NCI-H2196 (cell line): ENCODE results near the gene SEC11C.
A peak's percentile ranks its signal among the peaks of the same experiment; 100 is the strongest.

Source experiments
- DNase-seq: peaks from one replicate; lab custom pipeline; 2025; ENCODE audit not compliant: unreplicated experiment; lab: John Stamatoyannopoulos, UW

SEC11C gene

DNA sequence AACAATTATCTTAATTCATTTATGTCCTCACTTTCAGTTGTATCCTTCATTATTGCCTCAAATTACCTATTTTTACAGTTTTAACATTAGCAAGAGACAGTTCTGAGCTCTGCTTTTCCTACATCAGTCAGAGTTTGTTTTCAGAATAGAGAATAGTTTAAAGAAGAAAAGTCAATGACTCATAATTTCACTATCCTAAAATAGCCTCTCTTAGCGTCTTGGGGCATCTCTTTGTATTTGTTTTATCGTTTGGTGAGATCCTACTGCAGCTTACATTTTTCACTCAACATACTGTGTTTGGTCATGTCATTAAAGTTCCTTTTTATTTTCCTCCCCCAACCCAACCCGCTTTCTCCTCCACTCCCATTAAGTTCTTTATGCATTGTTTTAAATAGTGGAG lies 3.8 kb downstream of the SEC11C start:
- DNase-seq, result no peak

DNA sequence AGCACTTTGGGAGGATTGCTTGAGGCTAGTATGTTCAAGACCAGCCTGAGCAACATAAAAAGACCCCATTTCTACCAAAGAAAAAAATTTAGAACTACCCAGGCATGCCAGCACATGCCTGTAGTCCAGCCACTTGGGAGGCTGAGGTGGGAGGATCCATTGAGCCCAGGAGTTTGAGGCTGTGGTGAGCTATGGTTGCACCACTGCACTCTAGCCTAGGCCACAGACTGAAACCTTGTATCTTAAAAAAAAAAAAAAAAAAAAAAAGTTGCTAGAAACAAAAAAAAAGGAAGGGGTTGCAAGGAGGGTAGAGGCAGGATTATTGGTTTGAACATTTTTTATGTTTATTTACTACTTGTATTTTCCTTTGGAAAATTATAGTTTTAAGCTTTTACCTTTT lies 4.8 kb downstream of the SEC11C start:
- DNase-seq, result no peak

DNA sequence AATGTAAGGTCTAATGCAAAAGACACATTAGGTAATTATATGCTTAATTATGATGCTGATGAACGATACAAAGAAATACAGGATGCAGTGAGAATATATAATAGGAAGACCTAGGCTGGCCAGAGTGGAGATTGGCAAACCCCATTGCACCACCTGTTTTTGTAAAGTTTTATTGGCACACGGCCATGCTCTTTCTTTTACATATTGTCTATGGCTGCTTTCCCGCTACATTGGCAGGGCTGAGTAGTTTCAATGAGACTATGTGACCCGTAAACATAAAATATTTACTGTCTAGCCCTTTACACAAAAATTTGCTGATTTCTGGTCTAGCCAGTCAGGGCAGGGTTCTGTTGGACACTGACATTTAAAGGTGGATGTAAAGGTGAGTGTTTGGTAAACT lies 5.4 kb downstream of the SEC11C start:
- peak; percentile 59 for DNase-seq

DNA sequence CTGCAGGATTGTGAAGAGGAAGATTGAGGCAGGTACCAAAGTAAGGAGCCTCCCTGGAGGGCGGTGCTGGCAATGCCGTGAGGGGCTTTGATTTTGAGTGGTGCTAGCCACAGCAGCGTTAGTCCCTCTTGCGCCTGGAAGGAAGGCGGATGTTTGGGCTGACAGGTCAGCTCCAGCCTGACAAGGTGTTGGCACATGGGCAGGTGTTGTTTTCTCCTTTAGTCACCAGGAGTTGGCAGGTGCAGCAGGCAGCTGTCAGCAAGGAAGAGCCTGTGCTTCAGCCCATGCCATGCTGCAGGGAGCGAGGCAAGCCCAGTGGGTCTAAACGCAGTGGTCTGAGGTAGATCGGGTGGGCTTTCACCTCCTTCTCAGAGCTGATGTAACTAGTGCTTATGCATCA lies 8.5 kb downstream of the SEC11C start:
- DNase-seq, result peak; percentile 81

DNA sequence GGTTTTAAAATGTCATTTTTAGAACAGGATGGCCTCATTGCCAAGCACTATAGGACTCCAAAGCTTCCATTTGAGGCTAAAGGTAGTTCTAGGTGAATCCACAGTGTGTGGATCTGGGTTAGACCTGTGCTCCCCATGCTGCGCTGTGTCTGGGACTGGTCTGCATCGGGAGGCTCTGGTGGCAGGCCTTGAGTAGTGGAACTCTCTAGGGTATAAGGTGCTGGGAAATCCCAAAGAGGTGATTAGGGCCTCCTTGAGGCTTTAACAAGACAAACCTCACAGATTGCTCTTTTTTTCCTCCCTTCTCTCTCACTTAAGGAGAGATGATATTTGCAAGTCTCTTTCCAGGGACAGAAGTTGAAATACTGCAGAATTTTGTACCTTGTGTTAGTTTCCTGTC lies 9.3 kb downstream of the SEC11C start:
- DNase-seq, result no peak

DNA sequence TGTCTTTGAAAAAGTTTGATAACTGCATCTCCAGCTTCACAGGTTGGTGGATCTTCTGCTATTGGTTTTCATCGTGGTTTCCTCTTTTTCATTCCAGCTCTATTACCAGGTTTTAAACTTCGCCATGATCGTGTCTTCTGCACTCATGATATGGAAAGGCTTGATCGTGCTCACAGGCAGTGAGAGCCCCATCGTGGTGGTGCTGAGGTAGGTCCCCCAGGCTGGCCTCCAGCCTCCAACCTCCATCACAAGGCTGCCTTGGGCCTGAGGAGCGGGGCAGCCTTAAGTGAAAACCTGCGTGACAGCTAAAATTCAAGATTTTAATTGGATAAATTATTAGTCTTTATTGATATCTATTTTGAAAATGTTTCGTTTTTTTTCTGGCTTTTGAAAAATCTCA lies 9.7 kb downstream of the SEC11C start:
- DNase-seq, result no peak

DNA sequence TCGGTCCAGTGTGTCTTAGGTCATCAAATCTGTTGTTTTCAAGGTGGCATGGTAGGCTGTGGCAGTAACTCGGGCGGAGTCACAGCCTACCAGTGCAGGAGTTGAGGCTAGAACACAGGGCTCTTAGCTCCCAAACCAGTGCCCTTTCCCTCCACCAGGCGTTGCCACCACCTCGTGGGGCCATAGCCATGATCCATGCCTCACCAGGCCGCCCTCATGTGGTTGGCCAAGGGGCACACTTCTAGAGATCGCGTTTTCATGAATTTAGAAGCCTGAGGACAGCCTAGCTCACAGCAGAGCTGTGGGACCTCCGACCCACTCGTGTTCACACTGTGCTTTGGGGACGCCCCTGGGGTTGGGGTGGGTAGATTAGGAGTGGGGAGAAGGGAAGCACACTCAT lies 10.6 kb downstream of the SEC11C start:
- DNase-seq, result no peak

DNA sequence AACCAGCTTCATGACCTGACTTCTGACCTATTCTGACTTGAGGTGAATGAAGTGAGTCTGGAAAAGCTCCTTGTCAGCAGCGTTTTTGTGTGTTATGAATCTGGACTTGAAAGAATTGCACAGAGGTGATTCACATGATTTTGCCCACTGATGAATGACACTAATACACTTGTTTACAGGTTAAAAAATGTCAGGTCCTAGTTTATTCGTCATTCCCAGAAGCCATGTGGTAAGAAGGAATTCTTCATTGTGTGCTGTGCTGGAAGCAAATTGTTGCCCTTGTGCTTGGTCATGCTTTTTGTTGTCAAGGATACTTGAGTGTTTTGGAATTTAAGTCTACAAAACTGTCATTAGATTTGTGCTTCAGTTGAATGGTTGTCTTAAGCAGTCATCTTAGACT lies 15.5 kb downstream of the SEC11C start:
- no peak for DNase-seq

DNA sequence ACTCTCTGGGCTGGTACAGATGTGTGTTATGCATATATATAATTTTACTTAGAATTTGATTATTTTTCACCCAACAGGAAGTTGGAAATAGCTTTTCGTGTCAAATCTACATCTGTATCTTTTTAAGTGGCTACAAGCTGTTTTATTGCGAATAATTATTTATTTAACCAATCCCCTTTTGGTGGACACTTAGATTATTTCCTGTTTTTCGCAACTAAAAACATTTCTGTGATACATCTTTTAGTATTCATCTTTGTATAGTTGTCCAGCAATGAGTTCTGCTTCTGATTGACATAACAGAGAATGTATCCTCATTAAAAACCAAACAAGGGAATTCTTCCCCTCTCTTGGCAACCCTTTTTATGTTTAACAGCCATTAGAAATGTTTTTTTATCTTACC lies 16.6 kb downstream of the SEC11C start:
- no peak for DNase-seq

DNA sequence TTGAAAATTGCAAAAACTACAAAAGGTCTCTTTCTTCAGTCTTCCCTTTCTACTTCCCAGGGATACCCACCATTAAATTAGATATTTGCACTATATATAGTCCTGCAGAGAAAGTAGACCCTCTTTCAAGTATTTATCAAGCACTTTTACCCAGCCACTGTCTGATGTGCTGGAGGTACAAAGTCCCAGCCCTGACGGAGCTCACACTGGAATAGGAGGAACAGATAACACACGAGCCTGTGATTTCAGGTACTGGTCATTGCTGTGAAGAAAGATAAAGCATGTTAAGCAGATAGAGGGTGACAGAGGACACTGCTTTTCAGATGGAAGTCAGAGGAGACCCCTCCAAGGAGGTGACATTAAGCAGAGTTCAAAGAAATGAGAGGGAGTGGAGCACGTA lies 19.6 kb downstream of the SEC11C start:
- no peak for DNase-seq

DNA sequence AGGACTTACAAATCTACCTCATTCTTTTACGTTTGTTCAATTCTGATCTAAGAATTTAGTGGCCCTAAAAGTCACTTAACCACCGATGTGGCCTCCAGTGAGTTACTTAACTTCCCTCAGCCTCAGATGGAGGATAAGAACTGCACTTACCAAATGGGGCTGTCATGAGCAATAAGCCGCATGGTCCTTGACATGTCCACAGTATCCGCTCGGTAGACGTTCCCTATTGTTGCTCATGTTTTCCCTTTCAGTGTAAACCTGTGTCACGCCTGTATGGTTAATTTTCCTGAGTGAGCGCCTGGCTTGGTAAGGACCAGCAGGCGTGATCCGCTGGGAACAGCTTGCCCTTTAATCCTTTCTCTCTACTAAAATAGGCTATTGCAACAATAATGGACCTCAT lies 20.3 kb downstream of the SEC11C start:
- DNase-seq, result no peak

DNA sequence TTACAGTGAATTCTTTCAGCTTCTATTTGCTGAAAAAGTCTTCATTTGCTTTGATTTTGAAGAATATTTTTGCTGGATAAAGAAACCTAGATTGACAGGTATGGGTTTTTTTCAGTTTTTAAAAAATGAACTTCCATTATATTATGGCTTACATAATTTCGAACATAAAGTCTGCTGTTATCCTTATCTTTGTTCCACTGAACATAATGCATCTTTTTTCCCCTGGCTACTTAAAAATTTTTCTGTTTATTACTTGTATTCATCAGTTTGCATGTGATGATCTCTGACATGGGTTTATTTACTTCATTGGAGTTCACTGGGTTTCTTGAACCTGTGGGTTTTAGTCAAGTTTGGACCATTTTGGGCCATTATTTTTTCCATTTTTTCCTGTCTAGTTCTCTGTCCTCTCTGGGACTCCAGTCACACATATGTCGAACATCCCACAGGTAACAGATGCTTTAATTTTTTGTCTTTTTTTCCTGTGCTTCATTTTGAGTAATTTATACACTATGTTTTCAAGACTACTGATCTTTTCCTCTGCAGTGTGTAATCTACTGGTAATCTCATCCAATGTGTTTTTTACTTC lies 33.1 kb downstream of the SEC11C start:
- DNase-seq, result no peak

DNA sequence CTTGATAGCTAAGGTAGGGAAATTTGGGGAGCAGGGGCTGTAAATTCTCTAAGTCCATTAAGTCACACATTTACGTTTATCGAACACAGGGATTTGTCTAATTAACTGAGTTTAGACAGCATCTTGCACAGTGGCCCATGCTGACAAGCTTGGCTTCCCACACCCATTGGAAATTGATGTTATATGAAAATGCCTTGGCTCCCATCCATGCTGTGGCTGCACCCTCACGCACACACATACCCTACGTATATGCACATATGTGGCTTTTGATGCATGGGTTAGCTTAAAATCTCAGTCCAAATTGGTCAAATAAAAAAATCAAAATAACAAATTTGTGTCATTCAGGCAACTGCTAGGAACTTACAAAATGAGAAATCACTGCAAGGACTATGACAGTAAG lies 37.8 kb downstream of the SEC11C start:
- no peak for DNase-seq

DNA sequence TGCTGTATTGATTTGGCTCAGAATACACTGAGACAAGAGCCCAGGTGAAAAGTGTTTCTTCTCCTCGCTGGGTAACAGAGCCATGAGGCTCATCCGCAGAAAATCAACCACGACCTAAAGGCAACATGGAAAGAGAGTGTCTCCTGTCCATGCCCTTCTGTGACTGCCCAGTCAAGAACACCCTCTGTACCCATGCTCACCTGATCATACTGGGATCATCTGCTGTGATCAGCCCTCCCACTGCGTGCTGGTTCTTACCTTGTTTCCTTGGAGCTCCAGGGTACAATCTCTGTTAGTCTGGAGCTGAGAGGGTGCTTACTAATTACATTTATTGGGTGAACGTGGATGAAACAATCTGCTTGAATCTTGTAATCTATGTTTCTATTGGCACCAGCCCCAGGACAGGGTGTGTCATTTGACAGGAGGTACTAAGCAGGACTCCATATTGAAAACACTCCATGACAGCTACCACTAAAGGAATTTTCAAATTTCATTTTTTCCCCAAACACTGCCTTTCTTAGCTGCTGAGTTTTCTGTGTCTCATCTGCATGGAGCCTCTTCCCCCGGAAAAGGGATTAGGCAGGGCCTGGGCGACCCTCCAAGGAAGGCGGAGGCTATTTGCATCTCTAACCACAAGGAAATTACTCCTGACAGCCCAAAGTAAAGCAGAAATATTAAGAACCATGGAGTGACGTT lies 40.6 kb downstream of the SEC11C start:
- no peak for DNase-seq

DNA sequence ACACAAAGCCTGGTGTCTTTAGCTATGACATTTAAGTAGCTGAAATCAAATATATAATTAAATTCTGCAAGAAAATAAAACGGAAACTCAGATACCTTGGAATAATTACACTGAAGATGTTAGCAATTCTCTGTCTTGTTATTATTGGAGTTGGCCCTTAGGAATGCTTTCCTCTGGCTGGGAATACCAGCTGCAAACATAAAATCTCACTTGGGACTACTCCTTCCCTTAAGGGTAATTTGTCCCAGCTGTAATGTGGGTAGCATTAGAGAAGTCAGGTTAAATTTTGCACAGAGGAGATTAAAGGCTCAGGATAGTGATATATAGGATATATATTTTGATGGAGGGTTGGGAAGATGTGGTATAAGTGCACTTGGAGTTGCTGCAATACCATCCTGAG lies 43.0 kb downstream of the SEC11C start:
- no peak for DNase-seq

DNA sequence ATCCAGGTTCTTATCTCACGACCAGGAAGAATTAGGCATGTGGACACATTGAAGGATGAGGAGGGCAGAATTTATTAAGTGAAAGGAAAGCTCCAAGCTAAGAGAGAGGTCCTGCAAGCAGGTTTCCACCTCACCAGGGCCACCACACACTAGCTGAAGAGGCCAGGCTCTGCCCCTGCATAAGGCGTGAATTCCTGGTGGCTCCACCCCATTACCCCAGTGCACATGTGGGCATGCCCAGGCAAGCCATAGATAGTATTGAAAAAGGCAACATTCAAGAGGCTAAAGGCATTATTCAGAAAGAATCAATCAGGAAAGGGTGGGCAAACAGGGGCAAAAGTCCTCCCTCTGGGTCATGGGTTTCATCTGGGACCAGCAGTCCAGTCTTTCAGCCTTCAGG lies 49.3 kb downstream of the SEC11C start:
- no peak for DNase-seq

DNA sequence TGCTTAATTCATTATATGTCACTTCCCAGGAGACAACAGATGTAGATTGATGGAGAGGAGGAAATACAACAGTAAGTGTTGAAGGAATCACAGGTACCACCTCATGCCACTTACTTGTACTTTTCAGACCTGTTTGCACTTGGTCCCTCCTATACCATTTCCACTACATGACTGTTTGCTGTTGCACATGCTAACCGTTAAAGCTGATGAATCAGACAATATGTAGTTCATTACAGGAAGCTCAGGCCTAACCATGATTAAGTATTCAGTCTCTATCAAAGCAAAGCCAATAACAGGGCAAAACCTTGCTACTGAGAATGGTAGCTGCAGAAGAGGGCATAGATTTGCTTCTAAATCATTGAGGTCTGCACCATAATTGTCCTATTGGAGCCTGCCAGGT lies 50.1 kb downstream of the SEC11C start:
- no peak for DNase-seq

DNA sequence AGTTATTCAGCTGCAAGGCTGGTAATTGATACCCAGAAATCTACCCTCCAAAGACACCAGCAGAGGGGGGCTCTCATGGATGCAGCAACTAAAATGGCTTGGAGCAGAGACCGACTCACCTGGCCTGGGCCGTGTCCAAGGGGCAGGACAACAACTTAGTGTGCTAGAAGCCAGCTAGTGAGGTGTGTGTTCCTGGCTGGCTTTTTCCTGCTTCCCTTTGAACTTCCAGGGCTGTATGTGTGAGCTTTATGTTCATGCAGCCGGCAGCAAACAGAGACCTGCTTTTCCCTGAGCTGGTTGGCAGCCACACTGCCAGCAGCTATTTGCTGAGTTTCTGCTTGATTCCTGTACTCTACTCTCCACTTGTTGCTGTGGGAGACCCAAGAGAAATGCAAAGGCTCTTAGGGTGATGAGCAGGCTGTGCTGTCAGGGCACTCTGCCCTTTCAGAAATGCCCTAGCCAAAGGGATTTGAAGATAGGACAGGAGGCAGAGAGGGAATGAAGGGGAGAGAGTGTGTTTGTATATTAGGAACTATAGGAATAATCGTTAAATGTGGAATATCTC lies 56.6 kb downstream of the SEC11C start:
- no peak for DNase-seq

DNA sequence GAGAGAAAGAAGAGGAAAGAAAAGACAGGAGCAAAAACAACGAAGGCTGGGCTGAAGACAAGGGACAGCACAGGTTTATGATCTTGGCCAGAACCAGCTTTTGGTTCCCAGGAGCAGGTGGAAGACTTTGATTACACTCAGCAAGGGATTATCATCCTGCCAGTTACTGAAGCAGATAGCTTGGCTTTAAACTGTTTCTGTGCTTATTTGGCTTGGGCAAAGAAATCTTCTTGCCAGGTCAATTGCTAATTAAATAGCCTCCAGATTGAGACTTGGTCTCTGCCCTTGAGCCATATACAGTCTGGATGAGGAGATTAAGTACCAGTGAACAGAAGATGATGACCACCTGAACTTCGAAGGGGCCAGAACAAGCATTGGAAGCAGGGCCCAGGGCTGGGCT lies 58.0 kb downstream of the SEC11C start:
- DNase-seq, result no peak

DNA sequence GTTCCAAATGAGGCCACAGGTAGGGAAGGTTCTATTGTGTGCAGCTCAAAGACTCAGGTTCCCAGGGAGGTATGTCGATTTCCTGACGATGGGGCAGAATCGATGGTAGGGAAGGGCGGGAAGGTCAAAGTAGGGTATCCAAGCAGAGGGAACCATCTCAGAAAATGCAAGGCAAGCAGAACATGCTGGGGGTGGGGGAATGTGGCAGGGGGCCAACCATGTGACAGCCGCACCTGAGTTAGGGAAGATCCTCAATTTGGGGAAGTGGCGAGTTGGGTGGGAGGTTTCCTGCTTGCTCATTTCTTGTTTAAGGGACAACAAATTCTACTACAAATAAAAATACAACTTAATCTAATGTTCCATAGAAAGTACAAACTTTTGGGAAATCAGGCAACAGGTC lies 58.5 kb downstream of the SEC11C start:
- no peak for DNase-seq

DNA sequence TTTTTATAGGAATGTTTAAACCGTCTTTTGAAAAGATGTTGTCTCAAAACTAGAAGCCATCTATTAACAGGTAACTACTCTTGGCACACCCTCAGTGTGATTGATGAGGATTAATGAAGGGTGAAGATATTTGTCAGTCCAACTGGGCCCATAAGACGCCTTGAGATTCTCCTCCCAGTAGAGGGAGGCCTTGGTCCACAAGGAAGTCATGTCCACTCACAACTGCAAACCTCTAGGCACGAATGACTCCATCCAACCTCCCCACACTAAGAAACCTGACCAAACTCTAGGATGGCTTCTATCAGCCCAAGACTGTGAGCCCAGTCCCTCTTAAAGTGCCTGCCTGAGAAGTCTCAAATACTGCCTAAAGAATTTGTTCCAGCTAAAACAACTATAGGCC lies 61.1 kb downstream of the SEC11C start:
- no peak for DNase-seq

DNA sequence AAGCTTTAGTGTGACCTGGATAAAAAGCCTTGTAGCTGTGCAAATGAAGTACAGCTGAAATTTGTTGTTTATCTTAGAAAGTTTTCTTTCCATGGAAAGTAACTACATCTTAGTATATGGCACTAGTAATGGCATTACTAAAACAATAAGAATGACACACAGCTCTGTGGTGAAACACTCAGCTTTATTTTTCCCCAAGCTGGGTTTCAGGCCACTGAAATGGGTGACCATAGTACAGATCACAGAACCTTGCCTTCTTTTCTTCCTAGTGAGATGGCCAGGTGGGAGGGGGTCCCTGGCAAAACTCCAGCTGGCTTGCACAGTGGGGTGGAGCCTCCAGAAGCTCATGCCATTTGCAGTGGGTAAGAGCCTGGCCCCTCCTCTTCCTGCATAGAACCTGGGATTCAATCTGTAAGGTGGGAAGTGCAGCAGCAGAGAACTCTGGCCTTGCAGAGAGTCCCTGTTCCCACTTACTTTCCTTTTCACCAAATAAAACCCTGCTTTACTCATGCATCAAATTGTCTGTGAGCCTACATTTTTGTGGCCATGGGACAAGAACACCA lies 62.7 kb downstream of the SEC11C start:
- no peak for DNase-seq

DNA sequence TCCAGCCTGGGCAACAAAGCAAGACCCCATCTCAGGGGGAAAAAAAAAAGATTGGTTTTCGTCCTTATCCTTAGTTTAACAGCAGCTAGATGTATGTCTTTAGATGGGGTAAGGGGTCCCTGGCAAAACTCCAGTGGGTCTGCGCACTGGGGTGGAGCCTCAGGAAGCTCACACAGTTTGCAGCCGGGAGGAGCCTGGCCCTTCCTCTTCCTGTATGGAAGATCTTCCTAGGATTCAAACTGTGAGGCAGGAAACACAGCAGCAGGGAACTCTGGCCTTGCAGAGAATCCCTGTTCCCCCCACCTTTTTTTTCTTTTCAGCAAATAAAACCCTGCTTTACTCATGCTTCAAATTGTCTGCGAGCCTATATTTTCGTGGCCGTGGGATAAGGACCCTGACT lies 67.8 kb downstream of the SEC11C start:
- DNase-seq, result no peak
